ENCODE data around the gene SFSWAP. TPM values are rescaled to one million over a fixed set of nuclear protein-coding genes. Genes with fewer than 3 reads are reported as not detected.
"Not testable (repeated sequence)": the region's sequence is repeated elsewhere in the genome, so short reads cannot be mapped to it uniquely, and the experiment has no call there.

SFSWAP gene
- total RNA-seq, 1 donor from 2014 or later, result 18.2 TPM

GRCh38 chr12:131736446-131737149 is 25.7 kb downstream of the SFSWAP start:
- Histone ChIP-seq H3K4me3 (ENCODE audit: low read depth, low read length) (no peak overlapping the region), H3K36me3 (ENCODE audit: control insufficient read depth, insufficient read depth, low read length) (peaks cover 22% of the 10 kb centered on the region), H3K27me3 (ENCODE audit: control insufficient read depth, insufficient read depth, low read length) (no peaks in the 10 kb centered on the region)
- DNase-seq (ENCODE audit: low read depth) (no peak), FAIRE-seq (no peak)
- TF ChIP-seq, protein P1, sequence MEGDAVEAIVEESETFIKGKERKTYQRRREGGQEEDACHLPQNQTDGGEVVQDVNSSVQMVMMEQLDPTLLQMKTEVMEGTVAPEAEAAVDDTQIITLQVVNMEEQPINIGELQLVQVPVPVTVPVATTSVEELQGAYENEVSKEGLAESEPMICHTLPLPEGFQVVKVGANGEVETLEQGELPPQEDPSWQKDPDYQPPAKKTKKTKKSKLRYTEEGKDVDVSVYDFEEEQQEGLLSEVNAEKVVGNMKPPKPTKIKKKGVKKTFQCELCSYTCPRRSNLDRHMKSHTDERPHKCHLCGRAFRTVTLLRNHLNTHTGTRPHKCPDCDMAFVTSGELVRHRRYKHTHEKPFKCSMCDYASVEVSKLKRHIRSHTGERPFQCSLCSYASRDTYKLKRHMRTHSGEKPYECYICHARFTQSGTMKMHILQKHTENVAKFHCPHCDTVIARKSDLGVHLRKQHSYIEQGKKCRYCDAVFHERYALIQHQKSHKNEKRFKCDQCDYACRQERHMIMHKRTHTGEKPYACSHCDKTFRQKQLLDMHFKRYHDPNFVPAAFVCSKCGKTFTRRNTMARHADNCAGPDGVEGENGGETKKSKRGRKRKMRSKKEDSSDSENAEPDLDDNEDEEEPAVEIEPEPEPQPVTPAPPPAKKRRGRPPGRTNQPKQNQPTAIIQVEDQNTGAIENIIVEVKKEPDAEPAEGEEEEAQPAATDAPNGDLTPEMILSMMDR (IDR thresholded peaks at IDR 0.05; ENCODE audit: insufficient read depth, low read length, severe bottlenecking), result no peak

DNA sequence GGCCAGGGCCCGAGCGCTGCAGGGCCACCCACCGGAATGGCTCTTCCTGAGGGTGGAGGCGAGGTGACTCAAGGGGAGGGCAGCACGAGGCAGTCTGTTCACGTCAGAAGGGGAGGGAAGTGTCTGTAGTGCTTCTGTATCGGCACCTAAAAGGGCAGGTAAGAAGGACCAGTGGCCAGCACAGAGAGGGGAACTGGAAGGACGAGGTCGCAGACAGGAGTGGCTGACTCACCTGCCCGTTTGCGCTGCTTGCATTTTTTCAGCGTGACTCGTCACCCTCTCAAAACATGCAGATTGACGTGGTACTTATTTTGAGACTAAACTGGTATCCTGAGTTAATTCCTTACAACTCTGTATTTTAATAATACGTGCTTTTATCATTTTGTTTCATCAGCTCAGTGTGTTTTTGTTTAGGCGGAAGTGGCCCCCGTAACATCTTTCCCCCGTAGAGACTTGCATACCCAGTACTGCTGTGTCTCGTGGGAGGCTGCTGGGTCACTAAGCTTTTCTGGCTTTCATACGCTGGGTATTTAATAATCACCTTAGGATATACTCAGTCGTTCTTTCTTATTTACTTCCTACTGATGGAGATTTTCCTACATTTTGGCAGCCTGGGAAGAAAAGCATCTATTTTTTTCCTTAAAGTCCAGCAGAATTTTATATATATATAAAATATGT is 26.4 kb downstream of the SFSWAP start:
- H3K36me3 ChIP-seq (ENCODE audit: control insufficient read depth, insufficient read depth, low read length), result peaks cover 22% of the 10 kb centered on the region
- FAIRE-seq, result peak; percentile 90
- DNase-seq (ENCODE audit: low read depth), result peak; percentile 98
- H3K27me3 ChIP-seq (ENCODE audit: control insufficient read depth, insufficient read depth, low read length), result no peaks in the 10 kb centered on the region
- TF ChIP-seq, protein P1 (IDR thresholded peaks at IDR 0.05; ENCODE audit: insufficient read depth, low read length, severe bottlenecking), result no peak
- H3K4me3 ChIP-seq (ENCODE audit: low read depth, low read length), result no peak overlapping the region

- H3K36me3 ChIP-seq (ENCODE audit: control insufficient read depth, insufficient read depth, low read length), result peaks cover 23% of the 10 kb centered on the region
- DNase-seq (ENCODE audit: low read depth) (no peak), FAIRE-seq (no peak)
- H3K4me3 ChIP-seq (ENCODE audit: low read depth, low read length), result no peak overlapping the region
- TF ChIP-seq, protein P1 (IDR thresholded peaks at IDR 0.05; ENCODE audit: insufficient read depth, low read length, severe bottlenecking), result no peak
- H3K27me3 ChIP-seq (ENCODE audit: control insufficient read depth, insufficient read depth, low read length), result no peaks in the 10 kb centered on the region
Measured at GRCh38 chr12:131738196-131738595, 27.3 kb downstream of the SFSWAP start.

GRCh38 chr12:131740626-131741025 is 29.7 kb downstream of the SFSWAP start:
- Histone ChIP-seq H3K4me3 (ENCODE audit: low read depth, low read length) (no peak overlapping the region), H3K36me3 (ENCODE audit: control insufficient read depth, insufficient read depth, low read length) (peaks cover 16% of the 10 kb centered on the region), H3K27me3 (ENCODE audit: control insufficient read depth, insufficient read depth, low read length) (no peaks in the 10 kb centered on the region)
- no peak for FAIRE-seq
- TF ChIP-seq, protein P1 (IDR thresholded peaks at IDR 0.05; ENCODE audit: insufficient read depth, low read length, severe bottlenecking), result no peak
- no peak for DNase-seq (ENCODE audit: low read depth)

GRCh38 chr12:131742761-131743160 is 31.9 kb downstream of the SFSWAP start:
- H3K36me3 ChIP-seq (ENCODE audit: control insufficient read depth, insufficient read depth, low read length), result peaks cover 22% of the 10 kb centered on the region
- not testable (repeated sequence) for H3K27me3 ChIP-seq (ENCODE audit: control insufficient read depth, insufficient read depth, low read length); DNase-seq (ENCODE audit: low read depth); H3K4me3 ChIP-seq (ENCODE audit: low read depth, low read length); FAIRE-seq

DNA sequence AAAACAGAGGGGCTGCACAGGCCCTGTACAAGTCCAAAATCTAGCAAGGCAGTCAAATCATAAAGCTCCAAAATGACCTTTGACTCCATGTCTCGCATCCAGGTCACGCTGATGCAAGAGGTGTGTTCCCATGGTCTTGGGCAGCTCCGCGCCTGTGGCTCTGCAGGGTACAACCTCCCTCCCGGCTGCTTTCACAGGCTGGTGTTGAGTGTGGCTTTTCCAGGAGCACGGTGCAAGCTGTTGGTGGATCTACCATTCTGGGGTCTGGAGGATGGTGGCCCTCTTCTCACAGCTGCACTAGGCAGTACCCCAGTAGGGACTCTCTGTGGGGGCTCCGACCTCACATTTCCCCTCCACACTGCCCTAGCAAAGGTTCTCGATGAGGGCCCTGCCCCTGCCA is 32.5 kb downstream of the SFSWAP start:
- not testable (repeated sequence) for H3K4me3 ChIP-seq (ENCODE audit: low read depth, low read length); FAIRE-seq; H3K27me3 ChIP-seq (ENCODE audit: control insufficient read depth, insufficient read depth, low read length); DNase-seq (ENCODE audit: low read depth)
- peaks cover 22% of the 10 kb centered on the region for H3K36me3 ChIP-seq (ENCODE audit: control insufficient read depth, insufficient read depth, low read length)

DNA sequence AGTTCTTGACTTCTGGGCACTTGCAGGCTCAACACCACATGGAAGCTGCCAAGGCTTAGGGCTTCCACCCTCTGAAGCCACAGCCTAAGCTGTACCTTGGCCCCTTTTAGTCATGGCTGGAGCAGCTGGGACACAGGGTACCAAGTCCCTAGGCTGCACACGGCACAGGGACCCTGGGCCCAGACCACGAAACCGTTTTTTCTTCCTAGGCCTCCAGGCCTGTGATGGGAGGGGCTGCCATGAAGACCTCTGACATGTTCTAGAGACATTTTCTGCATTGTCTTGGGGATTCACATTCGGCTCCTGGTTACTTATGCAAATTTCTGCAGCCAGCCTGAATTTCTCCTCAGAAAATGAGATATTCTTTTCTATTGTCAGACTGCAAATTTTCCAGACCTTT is 33.0 kb downstream of the SFSWAP start:
- peaks cover 22% of the 10 kb centered on the region for H3K36me3 ChIP-seq (ENCODE audit: control insufficient read depth, insufficient read depth, low read length)
- not testable (repeated sequence) for DNase-seq (ENCODE audit: low read depth); FAIRE-seq; H3K27me3 ChIP-seq (ENCODE audit: control insufficient read depth, insufficient read depth, low read length); H3K4me3 ChIP-seq (ENCODE audit: low read depth, low read length)

DNA sequence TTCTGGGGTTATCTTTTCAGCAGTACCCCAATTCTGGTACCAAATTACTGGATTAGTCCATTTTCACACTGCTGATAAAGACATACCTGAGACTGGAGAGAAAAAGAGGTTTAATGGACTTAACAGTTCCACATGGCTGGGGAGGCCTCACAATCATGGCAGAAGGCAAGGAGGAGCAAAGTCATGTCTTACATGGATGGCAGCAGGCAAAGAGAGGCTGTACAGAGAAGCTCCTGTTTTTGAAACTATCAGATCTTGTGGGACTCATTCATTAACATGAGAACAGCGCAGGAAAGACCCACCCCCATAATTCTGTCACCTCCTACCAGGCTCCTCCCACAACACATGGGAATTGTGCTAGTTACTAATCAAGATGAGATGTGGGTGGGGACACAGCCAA is 33.8 kb downstream of the SFSWAP start:
- not testable (repeated sequence) for DNase-seq (ENCODE audit: low read depth); H3K27me3 ChIP-seq (ENCODE audit: control insufficient read depth, insufficient read depth, low read length); H3K4me3 ChIP-seq (ENCODE audit: low read depth, low read length); FAIRE-seq
- H3K36me3 ChIP-seq (ENCODE audit: control insufficient read depth, insufficient read depth, low read length), result peaks cover 22% of the 10 kb centered on the region
